NCI-H345 treated with DMSO at 0.1 percent for 48 hours (cell line): ENCODE data around the gene SFSWAP.
A peak's percentile ranks its signal among the peaks of the same experiment; 100 is the strongest.

Experiments
- DNase-seq: peaks from one replicate; lab custom pipeline; 2025; ENCODE audit not compliant: unreplicated experiment; lab: John Stamatoyannopoulos, UW

SFSWAP gene

DNA sequence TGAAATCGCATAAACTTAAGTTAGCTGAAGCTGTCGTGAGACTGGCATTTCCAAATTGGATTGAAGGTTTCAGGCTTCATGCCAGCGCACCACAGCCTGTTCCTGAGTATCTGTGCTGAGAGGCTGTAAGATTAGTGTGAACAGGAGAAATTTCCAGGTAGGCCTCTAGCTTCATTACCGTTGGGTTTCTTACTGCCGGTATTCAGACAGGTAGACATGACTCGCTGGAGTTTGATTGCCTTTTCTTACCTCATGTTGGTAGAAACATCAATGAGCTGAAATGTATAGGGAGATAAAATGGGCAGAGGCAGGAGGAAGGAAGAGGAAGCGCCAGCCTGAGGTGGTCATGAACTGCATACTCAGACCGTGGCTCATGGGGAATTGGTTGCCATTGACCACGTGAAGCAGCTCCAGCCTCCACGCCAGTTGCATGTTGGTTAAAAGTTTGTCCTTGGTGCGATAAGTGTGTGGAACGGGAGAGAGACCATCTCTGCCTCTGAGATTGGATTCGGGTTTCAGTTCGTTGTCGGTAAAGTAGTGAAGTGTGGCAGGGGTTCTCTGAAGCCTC lies 75.0 kb downstream of the SFSWAP start:
- no peak for DNase-seq

- no peak for DNase-seq
Observed at GRCh38 chr12:131786331-131786730, 75.4 kb downstream of the SFSWAP start.

GRCh38 chr12:131787143-131787660 lies 76.3 kb downstream of the SFSWAP start:
- no peak for DNase-seq

GRCh38 chr12:131788070-131788469 lies 77.2 kb downstream of the SFSWAP start:
- no peak for DNase-seq

DNA sequence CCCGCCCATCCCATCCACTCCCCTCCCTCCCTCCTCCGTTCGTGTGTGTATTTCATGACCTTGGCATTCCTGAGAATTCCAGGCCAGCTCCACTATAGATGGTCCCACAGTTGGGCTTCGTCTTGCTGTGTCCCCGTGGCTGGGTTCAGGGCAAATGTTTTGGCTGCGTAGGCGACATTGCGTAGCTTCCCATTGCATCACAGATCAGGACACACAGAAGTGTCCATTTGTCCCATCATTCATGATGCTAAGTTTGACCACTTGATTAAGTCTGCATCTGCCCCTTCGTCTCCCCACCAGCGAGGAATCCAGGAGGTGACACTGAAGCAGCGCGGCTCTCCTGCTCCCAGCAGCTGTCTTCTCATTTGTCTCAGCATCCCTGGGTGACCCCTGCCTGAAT lies 78.7 kb downstream of the SFSWAP start:
- DNase-seq: no peak

- DNase-seq: no peak
Observed at GRCh38 chr12:131793243-131794022, 82.5 kb downstream of the SFSWAP start.

DNA sequence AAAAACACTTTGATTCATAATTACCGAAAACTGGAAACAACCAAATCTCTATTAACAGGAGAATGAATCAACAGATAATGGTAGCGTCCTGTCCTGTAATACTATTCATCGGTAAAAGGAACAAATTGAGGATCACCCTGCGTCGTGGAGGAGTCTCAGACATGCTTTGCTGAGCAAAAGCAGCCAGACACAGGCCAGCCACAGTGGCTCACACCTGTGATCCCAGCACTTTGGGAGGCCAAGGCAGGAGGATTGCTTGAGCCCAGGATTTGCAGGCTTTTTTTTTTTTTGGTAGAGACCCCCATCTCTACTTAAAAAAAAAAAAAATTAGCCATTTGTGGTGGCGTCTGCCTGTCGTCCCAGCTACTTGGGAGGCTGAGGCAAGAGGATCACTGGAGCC lies 83.2 kb downstream of the SFSWAP start:
- no peak for DNase-seq

GRCh38 chr12:131794573-131794972 lies 83.7 kb downstream of the SFSWAP start:
- DNase-seq: no peak

DNA sequence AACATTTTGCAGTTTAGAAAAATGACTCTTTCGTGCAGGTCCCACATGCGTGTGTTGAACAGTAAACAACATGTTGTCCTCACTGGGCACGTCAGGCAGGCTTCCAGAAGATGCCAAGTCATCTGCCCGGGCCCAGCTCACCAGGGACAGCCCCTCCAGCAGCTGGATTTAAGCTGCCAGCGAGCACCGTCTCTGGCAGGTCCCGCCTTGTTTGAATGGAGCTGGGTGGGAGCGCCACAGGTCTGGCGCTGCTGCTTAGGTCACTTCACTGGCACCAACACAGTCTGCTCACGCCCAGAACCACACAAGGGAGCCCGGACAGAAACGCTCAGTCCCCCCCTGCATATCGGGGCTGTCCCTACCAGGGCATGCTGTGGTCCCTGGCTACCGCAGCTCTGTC lies 84.2 kb downstream of the SFSWAP start:
- no peak for DNase-seq

DNA sequence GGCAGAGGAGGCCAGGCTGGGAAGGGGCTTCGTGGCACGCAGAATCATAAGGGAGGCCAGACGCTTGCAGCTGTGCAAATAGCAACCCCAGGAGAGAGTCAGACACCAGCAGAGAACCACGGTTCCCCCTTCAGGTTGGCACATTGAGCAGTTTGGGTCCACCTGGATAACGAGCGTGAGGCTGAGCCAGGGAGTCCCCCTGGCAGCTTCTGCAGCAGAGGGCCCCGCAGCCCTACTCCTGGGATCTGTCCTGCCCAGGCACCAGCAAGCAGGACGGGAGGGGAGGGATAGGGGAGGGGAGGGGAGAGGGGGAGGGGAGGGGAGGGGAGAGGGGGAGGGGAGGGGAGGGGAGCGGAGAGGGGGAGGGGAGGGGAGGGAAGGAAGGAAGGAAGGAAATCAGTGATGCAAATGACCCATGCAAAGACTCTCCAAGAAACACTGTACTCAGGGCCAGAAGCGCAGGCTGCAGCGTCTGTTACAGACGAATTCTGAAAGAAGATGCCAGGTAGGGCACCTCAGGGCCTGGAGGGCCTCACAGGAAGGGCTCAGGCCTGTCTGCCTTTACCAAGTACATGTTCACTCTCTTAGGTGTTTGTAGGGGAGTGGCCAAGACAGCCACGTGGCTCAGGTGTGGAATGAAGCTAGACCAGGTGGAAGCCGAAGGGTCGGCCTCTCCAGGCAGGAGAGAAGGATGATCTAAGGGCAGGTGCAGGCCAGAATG lies 85.0 kb downstream of the SFSWAP start:
- peak; percentile 49 for DNase-seq

GRCh38 chr12:131796411-131796736 lies 85.5 kb downstream of the SFSWAP start:
- DNase-seq: no peak

- no peak for DNase-seq
Observed at GRCh38 chr12:131796754-131797587, 86.1 kb downstream of the SFSWAP start.

GRCh38 chr12:131797588-131797934 lies 86.7 kb downstream of the SFSWAP start:
- no peak for DNase-seq

GRCh38 chr12:131799195-131799594 lies 88.3 kb downstream of the SFSWAP start:
- no peak for DNase-seq

- no peak for DNase-seq
Observed at GRCh38 chr12:131799828-131800593, 89.1 kb downstream of the SFSWAP start.

- no peak for DNase-seq
Observed at GRCh38 chr12:131800594-131801135, 89.8 kb downstream of the SFSWAP start.

GRCh38 chr12:131801254-131801866 lies 90.5 kb downstream of the SFSWAP start:
- DNase-seq: no peak

DNA sequence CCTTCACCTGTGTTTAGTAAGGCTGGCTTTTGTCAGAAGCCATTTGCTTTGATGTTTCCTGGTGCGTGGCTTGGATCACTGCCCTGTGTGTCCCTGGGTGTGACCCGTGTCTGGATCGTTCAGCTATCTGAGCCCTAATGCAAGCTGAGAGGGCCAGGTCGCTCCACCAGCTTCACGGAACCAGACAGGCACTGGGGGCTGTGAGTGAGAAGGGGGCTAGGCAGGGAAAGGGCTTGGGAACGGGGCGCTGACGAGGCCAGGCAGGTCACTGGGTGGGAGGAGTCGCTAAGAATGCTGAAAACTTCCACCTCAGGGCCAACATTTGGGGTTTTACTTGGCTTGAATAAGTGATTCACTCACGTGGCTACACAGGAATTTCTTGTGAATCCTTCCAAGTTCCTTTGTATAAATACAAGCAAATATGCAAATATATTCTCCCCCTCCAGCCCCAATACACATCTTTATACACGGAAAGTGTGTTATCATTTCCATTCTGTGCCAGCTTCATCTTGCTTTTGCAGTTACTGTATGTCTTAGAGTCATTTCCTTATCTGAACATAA lies 93.2 kb downstream of the SFSWAP start:
- no peak for DNase-seq

DNA sequence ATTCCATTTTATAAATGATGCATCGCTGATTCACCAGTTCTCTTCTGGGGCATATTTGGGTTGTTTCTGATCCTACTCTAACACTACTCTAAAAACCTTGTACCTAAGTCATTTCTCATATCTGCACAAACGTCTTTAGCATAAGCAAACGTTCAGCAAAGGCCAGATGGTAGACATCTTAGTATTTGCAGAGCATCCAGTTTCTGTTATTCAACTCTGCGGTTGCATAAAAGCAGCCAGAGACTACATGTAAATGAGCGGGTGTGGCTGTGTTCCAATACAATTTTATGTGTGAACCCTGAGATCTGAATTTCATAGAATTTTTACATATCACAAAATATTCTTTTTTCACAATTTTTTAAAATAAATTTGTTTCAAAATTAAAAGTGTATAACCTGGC lies 94.5 kb downstream of the SFSWAP start:
- DNase-seq: no peak

GRCh38 chr12:131806674-131807073 lies 95.8 kb downstream of the SFSWAP start:
- DNase-seq: no peak
